NCI-H510A (cell line): ENCODE measurements around the gene ELMO2.
"Not testable (repeated sequence)": the region's sequence is repeated elsewhere in the genome, so short reads cannot be mapped to it uniquely, and the experiment has no call there.

Source experiments
- DNase-seq: peaks from one replicate; lab custom pipeline; 2025; lab: John Stamatoyannopoulos, UW

ELMO2 gene

GRCh38 chr20:46402331-46402811, 4.0 kb downstream of the ELMO2 start:
- no peak for DNase-seq

GRCh38 chr20:46401478-46401860, 4.9 kb downstream of the ELMO2 start:
- no peak for DNase-seq

GRCh38 chr20:46400828-46401477, 5.5 kb downstream of the ELMO2 start:
- DNase-seq: no peak

- no peak for DNase-seq
Observed at GRCh38 chr20:46400253-46400652, 6.2 kb downstream of the ELMO2 start.

GRCh38 chr20:46399401-46399800, 7.0 kb downstream of the ELMO2 start:
- no peak for DNase-seq

- DNase-seq: no peak
Observed at GRCh38 chr20:46398963-46399362, 7.5 kb downstream of the ELMO2 start.

GRCh38 chr20:46396052-46396740, 10.2 kb downstream of the ELMO2 start:
- DNase-seq: no peak

- DNase-seq: no peak
Observed at GRCh38 chr20:46394872-46395760, 11.3 kb downstream of the ELMO2 start.

GRCh38 chr20:46393967-46394366, 12.4 kb downstream of the ELMO2 start:
- DNase-seq: no peak

GRCh38 chr20:46388937-46389336, 17.5 kb downstream of the ELMO2 start:
- DNase-seq: no peak

GRCh38 chr20:46388201-46388836, 18.1 kb downstream of the ELMO2 start:
- no peak for DNase-seq

- DNase-seq: not testable (repeated sequence)
Observed at GRCh38 chr20:46387054-46387453, 19.4 kb downstream of the ELMO2 start.

- DNase-seq: no peak
Observed at GRCh38 chr20:46378412-46379009, 27.9 kb downstream of the ELMO2 start.

- no peak for DNase-seq
Observed at GRCh38 chr20:46377518-46377917, 28.9 kb downstream of the ELMO2 start.

GRCh38 chr20:46376196-46376785, 30.1 kb downstream of the ELMO2 start:
- no peak for DNase-seq

GRCh38 chr20:46375771-46376170, 30.6 kb downstream of the ELMO2 start:
- DNase-seq: no peak

GRCh38 chr20:46374383-46374782, 32.0 kb downstream of the ELMO2 start:
- no peak for DNase-seq

- DNase-seq: no peak
Observed at GRCh38 chr20:46371656-46372055, 34.8 kb downstream of the ELMO2 start.

- DNase-seq: no peak
Observed at GRCh38 chr20:46368902-46369268, 37.5 kb downstream of the ELMO2 start.

- no peak for DNase-seq
Observed at GRCh38 chr20:46367967-46368901, 38.2 kb downstream of the ELMO2 start.
